ENCODE data around the gene CPSF2.

The CPSF2 gene

DNA sequence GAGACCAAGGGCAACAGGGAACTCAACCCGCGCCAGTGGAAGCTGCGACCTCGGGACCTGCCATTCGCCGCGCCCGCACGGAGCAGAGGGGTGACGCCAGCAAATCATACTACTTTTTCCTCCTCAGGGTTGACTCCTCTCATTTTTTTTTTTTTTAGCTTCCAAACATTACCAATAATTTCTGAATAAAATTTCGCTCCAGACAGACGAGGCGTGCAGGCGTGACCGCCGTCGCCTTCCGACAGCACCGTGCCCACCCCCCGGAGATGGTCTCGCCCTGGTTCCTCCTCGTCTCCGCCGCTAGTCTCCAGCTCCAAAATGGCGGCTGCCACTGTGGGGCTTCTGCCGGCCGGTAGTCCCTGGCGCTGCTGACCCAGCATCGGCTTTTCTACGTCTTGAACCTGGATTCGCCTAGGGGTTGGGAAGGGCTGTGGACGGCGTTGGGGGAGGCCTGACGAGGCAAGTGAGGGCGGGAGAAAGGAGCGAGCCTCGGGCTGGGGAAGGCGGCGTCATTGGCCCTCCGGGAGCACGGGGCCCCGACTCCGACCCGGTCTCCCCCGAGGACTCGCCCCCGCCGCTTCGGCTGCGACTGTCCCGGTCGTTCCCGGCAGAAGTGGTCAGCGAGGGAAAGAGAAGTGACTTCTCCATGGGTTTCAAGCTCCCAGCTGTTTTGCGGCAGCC is at the start of gene CPSF2, which contains the start of gene NDUFB1:
Gene CPSF2, plus strand, starts transcription at position 300 of the 681 bp plus-strand sequence. CDS start 9,016 bp downstream, outside the sequence.
Gene NDUFB1, minus strand, starts transcription at position 37 of the 681 bp plus-strand sequence. CDS start 4,069 bp downstream, outside the sequence.
- no peak for DNase-seq

DNA sequence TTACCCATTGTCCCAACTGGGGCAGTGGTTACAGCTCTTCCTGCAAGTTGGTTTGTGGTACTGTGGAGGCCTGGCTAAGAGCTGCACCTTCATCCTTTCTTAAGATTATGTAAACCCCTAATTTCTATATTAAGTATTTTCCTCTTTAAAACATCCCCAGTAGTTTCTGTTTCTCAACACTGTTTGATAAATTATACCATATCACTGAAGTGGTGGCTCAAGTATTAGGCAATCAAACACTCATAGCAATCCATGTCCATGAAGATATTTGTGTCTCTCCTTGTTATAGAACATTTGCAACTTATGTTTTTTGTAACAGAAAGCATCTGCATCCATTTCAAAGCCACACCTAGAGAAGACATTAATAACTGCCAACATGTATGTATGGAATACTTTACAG is 47.2 kb upstream of the CPSF2 start:
- no peak for DNase-seq

DNA sequence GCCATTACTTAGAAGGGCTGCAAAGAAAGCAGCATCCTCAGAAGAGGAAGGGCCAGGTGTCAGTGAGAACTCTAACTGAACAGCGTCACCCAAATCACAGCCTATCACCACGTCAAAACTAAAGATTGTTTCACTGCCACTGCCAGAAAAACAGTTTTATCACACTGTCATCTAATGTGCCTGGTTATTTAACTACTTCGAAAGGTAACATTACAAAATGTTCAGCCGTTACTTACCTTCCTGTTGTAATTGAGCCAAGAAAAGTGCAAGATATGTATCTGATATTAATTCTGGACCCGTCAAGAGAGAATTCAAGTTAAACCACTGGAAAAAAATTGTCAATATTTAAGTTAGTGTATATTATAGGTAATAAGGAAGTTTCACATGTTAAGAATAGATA is 33.3 kb upstream of the CPSF2 start:
- DNase-seq = no peak

DNA sequence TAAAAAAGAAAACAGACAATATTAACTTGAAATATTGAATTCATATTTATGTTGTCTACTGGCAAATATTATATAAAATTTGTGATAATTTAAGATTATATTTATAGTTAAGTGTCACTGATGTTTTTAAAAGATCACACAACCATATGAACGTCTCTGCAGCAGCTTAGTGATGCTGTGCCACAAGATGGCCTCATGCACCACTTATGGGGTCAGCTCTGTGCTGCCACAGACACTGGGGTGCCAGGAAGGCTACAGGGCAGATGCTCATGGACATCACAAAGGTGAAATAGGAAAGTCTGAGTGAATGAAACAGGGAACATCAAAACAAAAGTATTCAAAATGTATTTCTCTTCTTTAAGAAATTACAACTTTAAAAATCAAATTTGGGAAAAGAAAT is 28.4 kb upstream of the CPSF2 start:
- DNase-seq = no peak

DNA sequence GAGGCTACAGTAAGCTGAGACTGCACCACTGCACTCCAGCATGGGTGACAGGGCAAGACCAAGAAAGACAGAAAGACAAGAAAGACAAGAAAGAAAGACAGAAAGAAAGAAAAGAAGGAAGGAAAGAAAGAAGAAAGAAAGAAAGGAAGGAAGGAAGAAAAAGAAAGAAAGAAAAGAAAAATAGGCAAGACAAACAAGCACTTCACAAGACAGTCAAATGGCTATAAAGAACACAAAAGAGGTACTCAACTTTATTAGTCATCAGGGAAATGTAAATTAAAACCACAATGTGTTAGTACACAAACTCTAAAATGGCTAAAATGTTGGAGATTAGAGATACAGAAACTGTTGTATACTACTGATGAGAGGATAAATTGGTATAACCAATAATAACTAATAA is 22.0 kb upstream of the CPSF2 start:
- DNase-seq = no peak

DNA sequence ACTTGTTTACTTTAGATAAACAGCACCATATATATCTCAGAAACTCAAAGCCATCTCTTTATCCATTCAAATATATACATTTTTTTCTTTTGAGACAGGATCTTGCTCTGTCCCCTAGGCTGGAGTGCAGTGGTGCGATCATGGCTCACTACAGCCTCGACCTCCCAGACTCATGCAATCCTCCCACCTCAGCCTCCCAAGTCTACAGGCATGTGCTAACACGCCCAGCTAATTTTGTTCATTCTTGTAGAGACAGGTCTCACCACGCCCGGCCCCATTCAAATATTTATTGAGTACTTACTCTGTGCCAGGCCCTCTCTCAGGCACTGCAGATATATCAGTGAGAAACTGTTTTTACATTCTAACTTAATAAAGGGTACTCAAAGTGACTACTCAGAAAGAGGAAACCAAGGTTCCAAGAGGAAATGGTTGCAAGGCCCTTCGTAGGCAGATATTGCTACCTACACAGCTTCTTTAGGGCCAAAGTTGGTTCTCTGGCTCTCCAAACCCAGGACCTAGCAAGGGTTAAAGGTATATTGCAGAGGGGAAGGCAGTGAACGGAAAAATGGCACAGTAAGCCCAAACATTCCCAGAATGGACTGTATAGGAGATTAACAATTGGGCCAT is 18.3 kb upstream of the CPSF2 start:
- DNase-seq = no peak

DNA sequence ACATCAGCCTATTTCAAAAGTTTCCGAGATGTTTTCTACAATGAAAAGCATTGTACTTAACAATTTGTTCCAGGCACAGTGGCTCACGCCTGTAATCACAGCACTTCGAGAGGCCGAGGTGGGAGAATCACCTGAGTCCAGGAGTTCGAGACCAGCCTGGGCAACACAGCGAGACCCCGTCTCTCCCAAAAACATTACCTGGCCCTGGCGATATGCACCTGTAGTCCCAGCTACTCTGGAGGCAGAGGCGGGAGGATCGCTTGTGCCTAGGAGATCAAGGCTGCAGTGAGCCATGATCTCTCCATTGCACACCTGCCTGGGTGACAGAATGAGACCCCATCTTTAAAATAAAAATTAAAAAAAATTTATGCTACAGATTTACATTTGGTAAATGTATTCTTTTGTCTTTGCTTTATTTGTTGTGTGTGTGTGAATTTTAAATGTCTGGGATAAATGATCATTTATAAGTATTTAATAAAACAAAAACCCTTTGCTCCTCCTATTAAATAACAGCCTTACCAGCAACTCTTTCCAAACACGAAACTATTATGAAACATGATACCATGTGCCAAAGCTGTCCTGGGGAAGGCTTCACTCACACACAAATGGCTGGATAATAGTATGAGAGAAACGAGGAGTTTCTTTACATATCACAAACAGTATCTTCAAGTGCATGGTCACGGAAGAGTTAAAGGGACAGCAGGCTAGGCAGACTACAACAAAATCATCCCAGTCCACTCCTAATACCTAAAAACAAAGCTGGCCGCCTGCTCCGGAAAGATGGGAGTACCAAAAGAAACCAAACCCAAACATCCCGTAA is 16.5 kb upstream of the CPSF2 start:
- DNase-seq = no peak

DNA sequence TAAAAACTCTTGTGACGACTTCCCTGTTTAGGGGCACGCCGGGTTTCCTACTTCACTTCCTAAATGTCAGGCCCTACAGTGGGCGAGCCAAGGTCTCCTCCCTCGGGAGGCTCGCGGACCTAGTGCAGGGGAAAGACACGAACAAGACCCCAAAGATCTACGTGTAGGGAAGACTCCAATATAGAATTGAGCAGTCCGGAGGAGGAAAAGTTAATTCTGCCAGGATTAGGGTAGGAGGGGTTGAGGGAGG is 16.0 kb upstream of the CPSF2 start:
- DNase-seq = no peak

DNA sequence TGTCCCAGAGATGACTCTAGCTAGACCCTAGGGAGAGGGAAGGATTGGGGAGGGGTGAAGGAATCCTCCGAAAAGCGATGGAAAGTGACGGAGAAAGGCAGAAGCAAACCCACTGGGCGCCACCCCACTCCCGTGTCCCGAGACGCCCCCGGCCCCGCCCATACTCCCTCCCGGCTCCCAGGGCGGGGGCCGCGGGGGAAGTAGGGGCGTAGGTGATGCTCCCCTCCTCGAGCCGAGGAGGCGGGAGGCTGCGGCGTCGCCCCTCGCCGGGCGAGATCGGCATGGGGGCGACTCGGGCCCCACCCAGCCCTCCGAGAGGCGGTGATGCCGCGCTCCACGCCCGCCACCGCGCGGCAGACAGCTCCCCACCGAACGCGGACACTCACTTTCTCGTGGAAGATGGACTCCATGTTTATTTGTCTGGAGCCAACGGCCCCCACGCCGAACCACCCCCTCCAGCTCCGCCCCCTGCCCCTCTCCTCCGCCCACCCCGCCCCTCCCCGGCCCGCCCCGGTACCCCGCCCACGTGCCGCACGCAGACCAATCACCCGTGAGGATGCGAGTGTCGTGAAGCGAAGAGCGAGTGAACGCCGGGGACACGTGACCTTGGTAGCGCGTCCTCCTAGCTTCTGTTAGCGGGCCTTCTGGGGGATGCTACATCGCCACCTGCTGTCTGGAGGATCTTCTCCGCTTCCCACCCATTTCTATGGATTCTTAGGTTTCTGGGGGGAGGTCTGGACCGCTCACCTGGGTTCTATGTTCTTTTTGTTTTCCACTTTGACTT is 15.4 kb upstream of the CPSF2 start, which contains the start of gene ATXN3:
Gene ATXN3, minus strand, starts transcription at position 440 of the 784 bp plus-strand sequence. Its CDS starts 30 bp downstream, at position 410.
- peak; percentile 98 for DNase-seq

DNA sequence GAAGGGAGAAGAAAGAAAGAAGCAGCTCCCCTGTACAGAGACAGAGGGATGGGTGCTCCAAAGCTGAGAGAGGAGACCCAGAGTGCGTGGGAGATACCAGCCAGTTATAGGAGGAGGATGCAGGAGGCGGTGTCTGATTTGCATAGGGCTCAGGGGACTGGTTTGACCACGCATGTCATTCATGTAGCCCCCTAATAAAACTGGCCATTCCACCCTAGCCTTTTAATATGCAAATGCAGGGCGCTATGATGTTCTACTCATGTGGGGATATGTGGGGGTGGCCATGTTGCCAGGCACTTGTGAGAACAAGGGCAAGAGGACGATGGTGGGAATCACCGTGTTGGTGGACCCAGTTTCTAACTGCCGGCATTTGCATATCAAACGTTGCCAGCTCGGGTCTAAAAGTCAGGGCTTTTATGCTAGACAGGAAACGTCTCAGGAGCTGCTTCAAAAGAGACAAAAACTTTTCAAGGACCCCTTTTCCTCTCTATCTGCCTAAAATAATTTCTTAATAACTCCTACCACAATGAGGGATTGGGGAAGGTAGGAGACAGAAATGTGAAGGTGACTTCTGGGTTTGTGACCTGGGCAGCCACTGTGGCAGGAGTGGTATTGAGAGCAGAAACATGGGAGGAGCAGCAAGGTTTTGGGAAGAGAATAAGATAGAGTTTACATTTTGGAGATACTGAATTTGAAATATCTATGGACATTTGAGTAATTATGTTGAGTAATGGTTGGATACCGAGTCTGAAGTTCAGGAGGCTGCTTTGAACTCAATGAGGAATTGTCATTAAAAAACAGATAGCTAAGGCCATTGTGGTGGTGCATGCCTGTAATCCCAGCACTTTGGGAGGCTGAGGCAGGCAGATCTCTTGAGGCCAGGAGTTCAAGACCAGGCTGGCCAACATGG is 13.2 kb upstream of the CPSF2 start:
- peak; percentile 15 for DNase-seq

DNA sequence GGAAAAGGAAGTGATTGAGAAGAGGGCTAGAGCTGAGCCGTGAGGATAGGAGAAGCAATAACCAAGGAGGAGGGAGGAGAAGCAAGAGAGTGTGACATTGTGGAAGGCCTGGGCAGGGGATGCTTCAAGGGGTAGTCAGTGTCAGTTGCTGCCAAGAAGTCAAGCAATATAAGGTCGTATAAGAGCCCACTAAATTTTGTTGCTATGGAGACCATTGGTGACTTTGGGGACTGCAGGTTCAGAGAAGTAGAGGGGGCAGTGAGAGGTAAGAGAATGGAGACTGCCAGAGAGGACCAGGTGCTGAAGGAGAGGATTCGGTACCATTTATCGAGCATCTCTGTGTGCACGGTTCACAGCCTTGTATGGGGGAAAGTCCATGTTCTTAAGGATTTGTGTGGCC is 12.3 kb upstream of the CPSF2 start:
- DNase-seq = no peak

DNA sequence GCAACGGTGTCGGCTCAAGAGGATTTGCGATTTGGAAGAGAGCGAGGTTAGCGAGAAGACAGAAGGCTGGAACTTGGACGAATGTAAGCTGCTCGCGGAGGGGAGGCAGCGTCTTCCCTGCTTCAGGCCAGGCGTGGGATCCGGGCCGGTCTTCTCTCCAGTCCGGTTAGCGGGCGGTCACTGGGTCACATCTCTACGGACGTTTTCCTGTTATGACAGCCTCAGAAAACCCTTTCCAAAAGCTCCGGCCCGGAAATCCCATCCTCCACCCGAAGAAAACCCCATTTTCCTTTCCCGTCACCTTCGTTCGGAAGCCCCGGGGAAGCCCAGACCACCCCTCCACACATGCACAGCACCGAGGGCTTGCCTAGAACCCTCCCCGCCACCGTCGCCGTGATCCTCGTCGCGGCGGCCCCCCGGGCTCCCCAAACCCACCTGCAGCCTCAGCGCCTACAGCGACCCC is 531 bp upstream of the CPSF2 start:
- DNase-seq = no peak

DNA sequence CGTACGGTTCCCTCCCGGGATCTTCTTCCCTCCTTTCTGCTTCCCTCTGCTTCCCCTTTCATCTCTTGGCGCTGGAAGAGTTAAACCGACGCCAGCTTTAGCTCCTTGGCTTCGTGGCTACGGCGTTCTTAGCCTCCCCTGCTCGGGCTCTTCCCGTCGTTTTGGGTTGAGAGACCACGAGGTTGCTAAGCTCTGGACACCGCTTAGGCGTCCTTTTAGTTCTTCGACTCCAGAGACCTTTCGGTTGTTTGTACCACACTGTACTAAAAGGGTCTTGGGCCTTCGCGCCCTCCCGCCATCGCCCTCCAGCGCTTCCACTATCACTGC is 545 bp downstream of the CPSF2 start:
- no peak for DNase-seq

DNA sequence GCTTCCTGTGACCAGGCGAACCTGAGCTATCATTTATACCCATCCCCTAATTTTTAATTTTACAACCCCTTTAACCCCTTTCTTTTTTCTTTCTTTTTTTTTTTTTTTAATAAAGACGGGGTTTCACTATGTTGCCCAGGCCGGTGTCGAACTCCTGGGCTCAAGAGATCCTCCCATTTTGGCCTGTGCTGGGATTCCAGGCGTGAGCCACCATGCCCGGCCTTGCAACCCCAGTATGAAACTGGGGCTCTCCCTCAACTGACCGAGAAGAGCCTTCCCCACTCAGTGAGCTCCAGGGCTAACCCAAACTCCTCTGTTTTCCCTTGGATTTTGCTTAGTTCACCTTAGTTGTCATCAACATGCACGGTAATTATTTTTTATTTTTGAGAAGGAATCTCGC is 992 bp downstream of the CPSF2 start:
- DNase-seq = no peak

DNA sequence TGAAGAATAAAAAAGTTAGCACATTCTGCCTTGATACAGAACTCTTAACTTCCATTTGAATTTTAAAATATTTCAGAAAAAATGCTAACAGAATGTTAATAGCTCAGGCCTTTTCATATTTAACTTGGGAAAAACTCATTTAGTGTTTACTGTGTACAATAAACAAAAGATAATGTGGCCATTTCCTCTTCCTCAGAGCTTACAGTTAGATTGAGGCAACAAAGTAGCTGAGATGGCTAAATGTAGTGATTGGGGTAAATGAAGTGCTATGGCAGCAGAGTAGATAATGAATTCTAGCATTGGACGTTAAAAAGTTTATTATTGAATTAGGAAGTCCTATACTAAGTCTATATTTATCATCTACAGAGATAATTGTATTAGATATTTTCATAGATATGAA is 12.7 kb downstream of the CPSF2 start:
- DNase-seq = no peak

DNA sequence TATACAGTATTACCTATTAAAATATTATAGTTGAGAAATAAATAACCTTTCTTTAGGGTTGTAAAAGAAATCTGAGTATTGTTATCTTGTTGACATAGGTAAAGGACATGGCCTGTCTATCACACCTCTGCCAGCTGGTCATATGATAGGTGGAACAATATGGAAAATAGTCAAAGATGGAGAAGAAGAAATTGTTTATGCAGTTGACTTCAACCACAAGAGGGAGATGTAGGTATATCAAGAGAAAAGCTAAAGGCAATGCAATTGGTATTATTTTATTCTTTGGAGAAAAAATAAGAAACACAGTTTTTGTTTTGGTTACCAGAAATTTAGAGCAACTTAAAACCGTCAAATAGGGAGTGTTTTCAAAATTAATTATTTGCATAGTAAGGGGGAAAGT is 13.5 kb downstream of the CPSF2 start:
- DNase-seq = no peak

DNA sequence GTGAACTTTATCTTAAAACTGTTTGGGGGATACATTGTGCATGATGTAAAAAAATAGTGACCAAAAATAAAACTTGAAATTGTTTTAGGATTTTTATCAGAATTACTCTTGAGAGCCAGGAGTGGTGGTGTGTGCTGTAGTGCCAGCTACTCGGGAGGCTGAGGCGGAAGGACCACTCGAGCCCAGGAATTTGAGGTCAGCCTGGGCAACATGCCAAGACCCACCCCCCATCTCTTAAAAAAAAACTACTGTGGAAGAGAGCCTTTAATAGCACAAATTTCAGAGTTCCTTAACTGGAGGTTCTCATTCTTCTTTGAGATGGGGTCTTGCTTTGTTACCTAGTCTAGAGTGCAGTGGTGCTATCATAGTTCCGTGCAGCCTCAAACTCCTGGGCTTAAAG is 21.5 kb downstream of the CPSF2 start:
- DNase-seq = no peak

DNA sequence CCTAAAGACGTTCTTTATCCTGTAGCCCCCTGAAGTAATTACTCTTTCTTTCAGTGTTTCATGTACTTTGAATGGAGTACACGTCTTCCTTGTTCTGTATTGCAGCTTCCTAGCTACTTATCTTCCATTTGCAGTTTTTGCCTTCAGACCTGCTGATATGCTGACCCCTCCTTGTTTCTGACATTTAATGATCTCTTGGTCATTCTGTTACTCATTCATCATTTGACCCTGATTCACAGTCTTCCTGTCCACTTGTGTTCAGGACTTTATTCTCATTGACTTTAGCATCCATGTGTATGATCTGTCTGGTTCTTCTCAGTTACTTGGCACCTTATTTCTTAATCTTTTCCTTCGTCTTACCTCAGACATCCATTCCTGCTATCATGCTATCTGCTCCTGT is 22.2 kb downstream of the CPSF2 start:
- no peak for DNase-seq

DNA sequence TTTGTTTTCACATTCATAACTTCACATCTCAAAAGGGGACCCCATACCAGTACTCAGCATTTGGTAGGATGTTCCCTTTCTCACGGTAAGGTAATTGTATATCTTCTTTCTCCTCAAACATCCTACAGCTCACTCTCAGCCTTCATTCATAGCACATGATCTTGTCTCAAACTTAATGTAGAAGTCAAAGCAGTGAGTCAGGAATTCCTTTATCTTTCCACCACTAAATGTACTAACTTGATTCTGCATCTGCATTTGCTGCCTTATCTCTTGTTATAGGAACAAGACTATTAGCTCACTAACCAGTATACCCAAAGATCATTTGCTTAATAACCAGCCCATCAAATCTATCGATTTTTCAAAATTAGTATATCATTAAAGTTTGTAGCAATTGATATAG is 22.9 kb downstream of the CPSF2 start:
- no peak for DNase-seq

DNA sequence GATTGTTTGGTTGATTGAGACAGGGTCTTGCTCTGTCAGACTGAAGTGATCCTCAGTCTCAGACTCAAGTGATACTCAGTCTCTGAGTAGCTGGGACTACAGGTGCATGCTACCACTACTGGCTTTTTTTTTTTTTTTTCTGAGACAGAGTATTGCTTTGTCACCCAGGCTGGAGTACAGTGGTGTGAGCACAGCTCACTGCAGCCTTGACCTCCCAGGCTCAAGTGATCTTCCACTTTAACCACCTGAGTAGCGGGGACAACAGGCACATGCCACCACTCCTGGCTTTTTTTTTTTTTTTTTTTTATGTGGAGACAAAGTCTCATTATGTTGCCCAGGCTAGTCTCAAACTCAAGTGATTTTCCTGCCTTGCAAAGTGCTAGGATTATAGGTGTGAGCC is 31.8 kb downstream of the CPSF2 start:
- no peak for DNase-seq

DNA sequence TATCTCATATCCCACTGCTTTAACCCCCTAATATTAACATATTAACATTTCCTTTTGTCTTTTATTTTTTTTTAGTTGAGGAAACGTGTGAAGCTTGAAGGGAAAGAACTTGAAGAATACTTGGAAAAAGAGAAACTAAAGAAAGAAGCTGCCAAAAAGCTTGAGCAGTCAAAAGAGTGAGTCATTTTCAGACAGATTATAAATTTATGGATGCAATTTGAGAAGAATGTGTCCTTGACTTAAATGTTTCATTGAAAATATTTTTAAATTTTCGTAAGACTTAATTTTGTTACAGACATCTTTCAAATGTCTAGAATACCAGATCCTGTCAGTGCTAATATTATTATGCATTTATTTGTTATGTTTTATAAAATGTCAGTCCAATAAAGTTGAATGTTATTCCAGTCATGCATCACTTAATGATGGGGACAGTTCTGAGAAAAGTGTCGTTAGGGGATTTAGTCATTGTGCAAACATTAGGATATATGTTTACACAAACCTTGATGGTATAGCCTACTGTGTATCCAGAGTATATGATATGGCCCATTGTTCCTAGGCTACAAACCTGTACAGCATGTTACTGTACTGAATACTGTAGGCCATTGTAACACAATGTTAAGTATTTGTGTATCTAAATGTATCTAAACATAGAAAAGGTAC is 32.6 kb downstream of the CPSF2 start:
- no peak for DNase-seq

DNA sequence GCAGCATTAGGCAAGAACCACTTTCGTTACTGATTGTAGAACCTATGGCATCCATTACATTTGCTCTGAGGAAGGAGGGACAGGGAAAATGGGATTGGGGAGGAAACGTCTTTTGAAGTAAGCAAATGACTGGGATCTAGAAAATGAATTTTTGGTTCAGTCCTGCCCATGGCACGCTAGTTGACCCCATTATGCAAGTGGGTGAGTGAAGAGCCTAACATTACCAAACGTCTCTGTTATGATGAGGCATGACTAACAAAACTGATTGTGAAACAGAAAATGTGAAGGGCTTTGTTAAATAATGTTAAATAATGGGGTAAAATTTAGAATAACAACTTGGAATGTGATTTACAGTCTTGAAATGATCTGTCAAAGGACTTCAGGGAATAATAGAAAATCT is 38.9 kb downstream of the CPSF2 start:
- DNase-seq = no peak

Measured in NCI-H1048 (cell line).